GM19397 (cell line): Measurements from ENCODE around the gene JPH3.

Experiments
- ATAC-seq: cut with Tn5 transposase; IDR thresholded peaks from one replicate; pipeline ENCODE4 v1.9.1; 2021; ENCODE audit warnings: mild to moderate bottlenecking, moderate library complexity; ENCODE audit not compliant: unreplicated experiment

The JPH3 gene

GRCh38 chr16:87598431-87598830 lies 3.9 kb upstream of the JPH3 start:
- no peak for ATAC-seq

DNA sequence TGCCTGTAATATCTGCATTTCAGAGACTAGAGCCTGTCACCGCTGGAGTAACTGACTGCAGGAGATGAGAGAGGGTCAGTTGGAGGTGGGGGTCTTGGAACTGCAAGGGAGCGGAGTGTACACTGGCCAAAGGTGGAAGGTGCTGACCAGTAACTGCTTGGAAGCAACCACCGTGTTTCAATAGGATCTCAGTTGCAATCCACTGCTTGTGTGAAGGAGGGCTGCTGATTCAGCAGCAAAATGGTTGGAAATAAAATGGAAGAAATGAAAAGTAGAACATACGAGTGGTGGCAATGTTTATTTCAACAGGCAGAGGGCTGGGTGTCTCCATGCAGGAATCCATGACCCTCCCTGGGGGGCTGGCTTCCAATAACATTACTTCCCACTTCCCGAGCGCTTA lies 2.1 kb upstream of the JPH3 start:
- ATAC-seq, result no peak

GRCh38 chr16:87601401-87601981 lies 817 bp upstream of the JPH3 start:
- ATAC-seq, result no peak

- no peak for ATAC-seq
These were observed 744 bp downstream of the JPH3 start for GRCh38 chr16:87602821-87603683.

DNA sequence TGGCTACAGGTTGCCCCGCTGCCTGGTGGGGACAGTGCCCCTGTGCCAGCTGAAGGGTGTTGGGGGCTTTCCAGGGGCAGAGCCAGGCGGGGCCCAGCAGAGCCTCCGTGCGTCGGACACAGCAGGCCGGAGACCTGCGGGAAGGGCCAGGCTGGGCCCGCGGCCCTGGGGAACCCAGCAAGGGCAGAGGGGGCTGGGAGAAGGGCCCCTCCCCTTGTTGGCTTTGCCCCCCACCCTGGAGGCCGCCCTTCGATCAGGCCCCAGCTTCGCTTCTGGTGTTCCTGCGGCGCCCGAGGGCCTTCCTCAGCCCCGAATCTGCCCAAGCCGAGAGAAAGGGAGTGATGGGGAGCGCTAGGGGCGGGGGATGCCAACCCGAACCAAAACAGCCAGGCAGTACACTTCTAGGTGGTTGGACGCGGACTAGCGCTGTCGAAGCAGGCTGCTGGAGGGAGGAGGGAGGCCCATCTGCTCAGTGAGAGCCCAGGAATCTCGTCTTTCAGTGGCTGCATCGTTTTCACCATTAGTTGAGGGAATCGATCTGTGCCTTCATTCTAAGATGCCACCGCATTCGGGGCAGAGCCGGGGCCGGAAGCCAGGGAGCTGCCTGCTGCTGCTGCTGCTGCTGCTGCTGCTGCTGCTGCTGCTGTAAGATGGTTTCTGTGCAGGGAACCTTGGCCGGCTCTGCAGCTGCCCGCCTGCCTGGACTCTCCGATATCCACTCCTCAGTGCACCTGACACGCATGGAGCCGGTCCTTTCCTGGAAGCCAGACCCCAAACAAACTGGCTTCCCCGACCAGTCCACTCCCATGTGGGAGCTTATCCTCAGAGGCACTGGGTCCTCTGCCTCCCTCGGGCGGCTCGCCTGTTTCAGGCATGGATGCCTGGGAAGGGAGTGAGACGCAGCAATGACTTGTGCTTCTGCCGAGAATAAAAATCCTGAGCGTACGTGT lies 1.7 kb downstream of the JPH3 start:
- ATAC-seq, result no peak

- ATAC-seq, result no peak
These were observed 2.4 kb downstream of the JPH3 start for GRCh38 chr16:87604634-87605111.

DNA sequence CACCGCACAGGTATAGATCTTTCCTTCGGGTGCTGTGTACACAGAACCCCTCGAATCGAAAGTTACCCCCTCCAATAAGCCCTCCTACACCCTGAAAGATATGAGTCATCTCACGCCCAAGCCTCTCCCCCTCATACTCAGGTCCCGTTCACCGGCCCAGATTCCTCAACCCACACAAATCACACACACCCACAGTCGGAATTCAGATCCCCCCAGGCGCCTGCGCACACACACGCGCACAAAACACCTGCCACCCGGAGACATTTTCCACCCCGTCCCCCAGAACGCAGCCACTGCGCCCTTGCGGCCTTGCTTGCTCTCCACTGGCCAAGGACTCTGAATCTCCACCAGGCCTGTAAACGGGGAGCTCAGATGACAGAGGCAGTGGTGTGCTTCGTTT lies 4.9 kb downstream of the JPH3 start:
- ATAC-seq, result no peak

GRCh38 chr16:87607871-87608270 lies 5.6 kb downstream of the JPH3 start:
- no peak for ATAC-seq

DNA sequence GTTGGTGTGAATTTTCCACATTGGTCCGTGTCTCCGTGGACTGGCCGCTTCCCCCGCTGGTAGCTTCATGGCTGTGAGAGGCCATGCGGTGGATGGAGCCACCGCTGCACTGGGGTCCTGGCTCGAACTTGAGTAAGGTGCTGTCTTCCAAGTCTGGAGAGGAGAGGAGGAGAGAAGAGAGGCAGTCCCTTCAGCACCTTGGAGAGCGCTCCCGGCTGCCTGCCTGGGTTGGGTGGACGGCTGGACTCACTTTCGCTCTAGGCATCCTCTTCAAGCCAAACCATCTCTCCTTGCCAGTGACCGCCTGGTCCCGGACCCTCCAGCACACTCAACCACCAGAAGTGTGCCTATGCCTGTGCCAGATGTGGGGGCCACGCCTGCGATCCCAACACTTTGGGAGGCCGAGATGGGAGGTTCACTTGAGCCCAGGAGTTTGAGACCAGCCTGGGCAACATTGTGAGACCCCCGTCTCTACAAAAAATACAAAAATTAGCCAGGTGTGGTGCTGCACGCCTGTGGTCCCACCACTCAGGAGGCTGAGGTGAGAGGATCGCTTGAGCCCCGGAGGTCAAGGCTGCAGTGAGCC lies 6.2 kb downstream of the JPH3 start:
- no peak for ATAC-seq

DNA sequence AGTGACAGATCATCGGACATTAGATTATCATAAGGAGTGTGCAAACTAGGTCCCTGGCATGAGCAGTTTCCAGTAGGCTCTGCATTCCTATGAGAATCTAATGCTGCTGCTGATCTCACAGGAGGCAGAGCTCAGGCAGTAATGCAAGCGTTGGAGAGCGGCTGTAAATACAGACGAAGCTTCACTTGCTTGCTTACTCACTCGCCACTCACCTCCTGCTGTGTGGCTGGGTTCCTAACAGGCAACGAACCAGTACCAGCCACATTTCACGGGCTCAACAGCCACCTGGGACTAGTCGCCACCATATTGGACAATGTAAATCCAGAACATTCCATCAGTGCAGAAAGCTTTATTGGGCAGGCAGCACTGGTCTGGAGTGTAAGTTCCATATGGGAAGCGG lies 7.7 kb downstream of the JPH3 start:
- ATAC-seq, result no peak

DNA sequence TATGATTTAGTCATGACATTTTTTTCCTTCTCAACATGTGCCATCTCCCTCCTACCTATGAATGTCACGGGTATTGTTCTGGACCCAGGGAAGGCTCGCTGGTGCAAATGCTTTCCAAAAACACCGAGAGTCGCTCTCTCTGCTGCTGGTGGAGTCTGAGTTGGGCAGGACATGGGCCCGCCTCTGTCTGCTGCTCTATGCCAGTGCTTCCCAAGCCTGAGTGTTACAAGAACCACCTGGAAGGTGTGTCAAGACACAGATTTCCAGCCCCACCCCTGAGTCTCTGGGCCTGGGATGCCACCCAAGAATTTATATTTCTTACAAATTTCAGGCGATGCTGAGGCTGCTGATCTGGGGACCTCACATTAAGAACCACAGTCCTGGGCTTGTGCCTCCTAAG lies 9.1 kb downstream of the JPH3 start:
- no peak for ATAC-seq

- ATAC-seq, result no peak
These were observed 11.7 kb downstream of the JPH3 start for GRCh38 chr16:87613961-87614360.

- no peak for ATAC-seq
These were observed 13.3 kb downstream of the JPH3 start for GRCh38 chr16:87615621-87616041.

DNA sequence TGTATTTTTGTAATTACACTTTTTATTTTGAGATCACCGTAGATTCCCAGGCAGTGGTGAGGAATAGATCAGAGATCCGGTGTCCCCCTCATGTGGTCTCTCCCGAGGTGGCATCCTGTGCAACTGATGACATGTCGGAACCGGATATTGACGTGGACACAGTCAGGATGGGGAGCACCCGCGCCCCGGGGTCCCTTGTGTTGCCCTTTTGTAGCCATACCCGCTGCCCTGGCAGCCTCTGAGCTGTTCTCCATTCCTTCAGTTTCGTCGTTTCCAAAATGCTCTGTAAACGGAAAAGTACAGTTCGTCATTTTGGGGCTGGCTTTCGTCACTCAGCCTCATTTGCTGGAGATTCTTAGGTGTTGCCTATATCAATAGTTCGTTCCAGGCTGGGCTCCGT lies 14.2 kb downstream of the JPH3 start:
- no peak for ATAC-seq

DNA sequence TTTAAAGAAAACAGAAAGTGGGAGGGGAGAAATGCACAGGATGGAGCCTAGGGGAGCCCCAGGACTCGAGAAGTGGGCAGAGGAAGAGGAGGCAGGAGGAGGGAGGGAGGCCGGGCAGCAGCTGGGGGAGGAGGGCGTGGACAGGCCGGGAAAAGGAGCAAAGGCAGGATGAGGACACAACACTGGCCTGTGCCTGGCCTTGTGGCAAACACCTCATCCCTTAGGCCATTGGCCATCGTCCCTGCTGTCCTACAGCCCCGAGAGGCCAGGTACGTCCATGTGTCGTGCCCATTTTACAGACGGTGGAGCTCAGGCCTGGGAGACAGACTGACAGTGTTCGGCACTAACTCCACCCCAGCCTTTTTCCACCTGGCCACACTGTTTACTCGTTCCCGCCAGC lies 15.9 kb downstream of the JPH3 start:
- ATAC-seq, result no peak

DNA sequence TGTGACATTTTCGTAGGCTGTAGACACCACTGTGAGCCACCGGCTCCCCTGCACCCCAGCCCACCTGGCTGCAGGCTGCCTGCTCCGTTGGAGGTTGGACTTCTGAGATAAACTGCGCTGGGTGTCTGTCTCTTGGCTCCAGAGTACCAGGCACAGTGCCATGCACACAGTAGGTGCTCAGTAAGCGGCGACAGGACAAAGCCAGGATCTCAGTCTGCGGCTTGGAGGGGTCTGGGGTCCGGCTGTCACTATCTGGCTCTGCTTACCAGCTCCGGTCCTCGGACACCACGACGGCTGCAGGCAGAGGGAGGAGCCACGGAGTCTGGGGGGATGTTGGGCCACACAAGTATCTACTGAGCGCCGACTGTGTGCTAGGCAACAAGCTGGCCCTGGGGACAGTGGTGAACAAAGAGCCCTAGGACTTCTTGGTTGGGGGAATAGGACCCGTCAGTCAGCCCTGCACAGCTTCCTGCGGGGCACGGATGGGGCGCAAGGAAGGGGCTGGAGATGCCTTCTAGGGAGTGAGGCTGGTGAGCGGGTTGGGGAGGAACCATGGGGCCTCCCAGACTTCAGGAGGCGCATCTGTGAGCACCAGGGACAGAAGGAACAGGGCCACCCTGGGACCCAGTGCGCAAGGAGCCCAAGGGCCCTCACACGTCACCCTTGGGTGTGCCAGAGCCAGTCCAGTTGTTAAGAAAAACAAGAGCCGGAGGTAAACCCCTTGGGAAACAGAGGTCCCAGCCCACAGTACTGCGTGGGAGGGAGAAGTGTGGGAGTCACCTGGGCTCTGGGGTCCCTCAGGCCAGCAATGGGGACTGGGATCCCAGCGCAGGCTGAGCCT lies 17.3 kb downstream of the JPH3 start:
- no peak for ATAC-seq

GRCh38 chr16:87620201-87620495 lies 17.8 kb downstream of the JPH3 start:
- no peak for ATAC-seq

DNA sequence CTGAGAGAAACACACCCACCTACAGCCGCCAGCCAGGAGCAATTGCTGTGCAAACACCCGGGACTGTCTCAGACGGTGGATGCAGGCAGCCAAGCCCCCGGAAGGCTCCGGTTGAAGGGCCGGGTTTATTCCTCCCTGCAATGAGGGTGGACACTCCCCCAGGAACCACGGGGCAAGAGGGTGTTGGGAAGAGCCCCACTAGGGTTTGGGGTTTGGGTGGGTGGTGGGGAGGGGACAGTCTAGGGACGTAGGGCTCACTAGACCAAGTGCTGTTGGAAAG lies 19.2 kb downstream of the JPH3 start:
- ATAC-seq, result no peak

DNA sequence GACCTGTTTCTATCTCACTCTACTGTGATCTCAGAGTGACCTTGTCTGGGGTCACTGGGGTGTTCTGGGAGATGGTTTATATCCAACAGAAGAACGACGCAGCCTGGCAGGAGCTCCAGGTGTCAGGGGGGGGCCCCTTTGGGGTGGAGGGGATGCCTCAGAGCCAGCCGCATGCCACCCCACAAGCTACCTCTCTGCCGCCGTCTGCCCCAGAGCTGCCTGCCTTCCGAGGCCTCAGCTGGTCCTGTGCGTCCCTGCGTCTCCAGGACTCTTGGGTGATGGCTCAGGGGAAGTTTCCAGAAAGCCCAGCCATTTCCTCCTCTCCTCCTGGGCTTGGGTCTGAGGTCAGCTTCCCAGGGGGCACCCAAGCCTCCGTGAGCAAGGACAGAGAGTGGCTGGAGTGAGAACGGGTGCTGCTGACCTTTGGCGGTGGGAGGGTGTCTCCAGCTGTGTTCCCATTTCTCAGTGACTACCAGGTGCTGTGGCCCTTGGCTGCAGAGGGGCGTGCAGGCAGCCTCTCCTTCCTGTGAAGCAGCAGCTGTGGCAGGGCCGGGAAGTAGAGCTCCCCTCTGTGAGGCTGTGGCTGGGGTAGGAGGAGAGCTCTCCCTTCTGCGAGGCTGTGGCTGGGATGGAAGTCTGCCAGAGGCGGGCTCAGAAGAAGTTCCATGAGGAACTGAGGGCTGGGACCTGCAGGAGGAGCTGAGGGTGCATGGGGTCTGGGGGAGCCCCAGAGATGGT lies 19.8 kb downstream of the JPH3 start:
- no peak for ATAC-seq

DNA sequence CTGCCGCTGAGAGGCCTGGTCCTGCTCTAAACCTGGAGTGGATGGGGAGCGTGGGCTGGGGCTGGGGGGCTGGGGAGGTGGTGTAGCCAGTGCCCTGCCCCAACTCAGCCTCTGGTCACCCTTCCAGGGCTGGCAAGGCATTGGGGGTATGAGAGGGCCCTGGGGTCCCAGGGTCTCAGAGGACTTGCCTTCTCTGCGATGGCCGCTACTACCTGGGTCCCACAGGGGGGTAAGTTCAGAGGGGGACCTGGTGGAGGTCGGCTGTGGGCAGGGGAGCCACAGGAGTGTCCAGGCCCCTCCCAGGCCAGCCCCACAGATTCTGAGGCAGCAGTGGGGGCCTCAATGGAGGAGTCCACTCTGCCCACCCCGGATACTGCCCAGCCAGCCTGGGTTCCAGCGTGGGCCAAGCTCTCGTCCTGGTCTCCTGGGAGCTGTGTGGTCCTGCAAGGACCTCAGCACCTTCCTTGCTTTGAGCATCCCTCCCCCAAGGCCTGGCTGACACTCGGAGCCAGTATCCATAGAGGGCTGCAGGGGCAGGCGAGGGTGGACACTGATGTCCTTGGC lies 20.5 kb downstream of the JPH3 start:
- no peak for ATAC-seq
